ENCODE measurements around the gene PTPN18. TPM values are rescaled to one million over a fixed set of nuclear protein-coding genes. Genes with fewer than 3 reads are reported as not detected.

The PTPN18 gene
- total RNA-seq, 1 donor from 2014 or later, result 67.8 TPM

GRCh38 chr2:130380096-130380934, 24.5 kb downstream of the PTPN18 start:
- Histone ChIP-seq H3K27me3 (no peaks in the 10 kb centered on the region), H3K9me3 (no peaks in the 10 kb centered on the region), H3K36me3 (no peaks in the 10 kb centered on the region), H3K4me3 (no peak overlapping the region), H3K27ac (no peak overlapping the region), H3K4me1 (no peaks in the 10 kb centered on the region)
- ATAC-seq (no peak), DNase-seq (no peak)
- no peak for TF ChIP-seq CTCF (IDR thresholded peaks at IDR 0.05)
- intact Hi-C loops (cut with DNase I), result no loop called here

- no peaks in the 10 kb centered on the region for H3K36me3 ChIP-seq
- H3K4me1 ChIP-seq, result peaks cover 2% of the 10 kb centered on the region
- intact Hi-C loops (cut with DNase I), result no loop called here
- H3K27ac ChIP-seq, result no peak overlapping the region
- no peaks in the 10 kb centered on the region for H3K27me3 ChIP-seq
- TF ChIP-seq CTCF (IDR thresholded peaks at IDR 0.05), result no peak
- H3K4me3 ChIP-seq, result no peak overlapping the region
- no peaks in the 10 kb centered on the region for H3K9me3 ChIP-seq
- ATAC-seq (no peak), DNase-seq (no peak)
Measured at GRCh38 chr2:130381145-130381544, 25.3 kb downstream of the PTPN18 start.

- ATAC-seq, result no peak
- no peak for TF ChIP-seq CTCF (IDR thresholded peaks at IDR 0.05)
- Histone ChIP-seq H3K4me1 (peaks cover 7% of the 10 kb centered on the region), H3K9me3 (no peaks in the 10 kb centered on the region), H3K36me3 (no peaks in the 10 kb centered on the region), H3K27ac (no peak overlapping the region), H3K4me3 (no peak overlapping the region), H3K27me3 (no peaks in the 10 kb centered on the region)
- intact Hi-C loops (cut with DNase I), result no loop called here
- no peak for DNase-seq
Measured at GRCh38 chr2:130381619-130382018, 25.8 kb downstream of the PTPN18 start.

GRCh38 chr2:130382313-130382917, 26.6 kb downstream of the PTPN18 start:
- no peak for TF ChIP-seq CTCF (IDR thresholded peaks at IDR 0.05)
- no peaks in the 10 kb centered on the region for H3K27me3 ChIP-seq
- peaks cover 12% of the 10 kb centered on the region for H3K4me1 ChIP-seq
- H3K27ac ChIP-seq, result no peak overlapping the region
- DNase-seq (no peak), ATAC-seq (no peak)
- H3K9me3 ChIP-seq, result no peaks in the 10 kb centered on the region
- H3K4me3 ChIP-seq, result no peak overlapping the region
- intact Hi-C loops (cut with DNase I), result no loop called here
- H3K36me3 ChIP-seq, result no peaks in the 10 kb centered on the region

- no peak overlapping the region for H3K27ac ChIP-seq
- H3K36me3 ChIP-seq, result no peaks in the 10 kb centered on the region
- peaks cover 20% of the 10 kb centered on the region for H3K4me1 ChIP-seq
- peak; percentile 59 for ATAC-seq
- DNase-seq, result no peak
- H3K9me3 ChIP-seq, result no peaks in the 10 kb centered on the region
- intact Hi-C loops (cut with DNase I), result no loop called here
- H3K27me3 ChIP-seq, result no peaks in the 10 kb centered on the region
- no peak for TF ChIP-seq CTCF (IDR thresholded peaks at IDR 0.05)
- no peak overlapping the region for H3K4me3 ChIP-seq
Measured at GRCh38 chr2:130385709-130386108, 29.9 kb downstream of the PTPN18 start.
